ENCODE measurements around the gene TCEA3. TPM values are rescaled to one million over a fixed set of nuclear protein-coding genes. Genes with fewer than 3 reads are reported as not detected.

The TCEA3 gene
- total and polyA plus RNA-seq, 2 of the 4 experiments (the other 2 are of a cell fraction): 3.0 to 6.3 TPM

- no peak for TF ChIP-seq USF2 (IDR thresholded peaks at IDR 0.05; ENCODE audit: low read depth, low read length)
- TF ChIP-seq POLR2A (IDR thresholded peaks at IDR 0.05; ENCODE audit: low read depth, low read length): no peak
- no peak for TF ChIP-seq CHD1 (IDR thresholded peaks at IDR 0.05; ENCODE audit: low read depth, low read length)
- TF ChIP-seq RFX5 (IDR thresholded peaks at IDR 0.05; ENCODE audit: low read depth, low read length): no peak
- TF ChIP-seq CEBPB (IDR thresholded peaks at IDR 0.05; ENCODE audit: low read depth, low read length): no peak
- TF ChIP-seq BHLHE40 (IDR thresholded peaks at IDR 0.05; ENCODE audit: low read depth, low read length): no peak
Observed at GRCh38 chr1:23424293-23425192, at the start of gene TCEA3 (continued).

Measured in IMR-90 (cell line).